Stomach smooth muscle (tissue), 2 donors: ENCODE results near the gene AP3S2.
"Not testable (repeated sequence)": the region's sequence is repeated elsewhere in the genome, so short reads cannot be mapped to it uniquely, and the experiment has no call there.

Experiments
- H3K27ac ChIP-seq: one replicate; pipeline ENCODE4 v1.7.0; 2013; ENCODE audit warnings: mild to moderate bottlenecking, low read length, inconsistent platforms
- H3K27me3 ChIP-seq, 2 donors: one replicate each; pipeline ENCODE4 v1.7.0; 2013; ENCODE audit warnings: low read length in 2 of 2; ENCODE audit not compliant: insufficient read depth in 2 of 2, control insufficient read depth in 1 of 2
- H3K36me3 ChIP-seq, 2 donors: one replicate each; pipeline ENCODE4 v1.7.0; 2013; ENCODE audit warnings: low read length in 2 of 2; ENCODE audit not compliant: control insufficient read depth in 2 of 2, insufficient read depth in 2 of 2
- H3K4me1 ChIP-seq: one replicate; pipeline ENCODE4 v1.7.0; 2013; ENCODE audit warnings: low read length; ENCODE audit not compliant: control insufficient read depth, insufficient read depth
- H3K4me3 ChIP-seq, 2 donors: one replicate each; pipeline ENCODE4 v1.7.0; 2013; ENCODE audit warnings: low read length in 2 of 2
- H3K9ac ChIP-seq, 2 donors: one replicate each; pipeline ENCODE4 v1.7.0; 2013; ENCODE audit warnings: low read length in 2 of 2, mild to moderate bottlenecking in 1 of 2
- H3K9me3 ChIP-seq, 2 donors: one replicate each; pipeline ENCODE4 v1.7.0; 2013; ENCODE audit warnings: low read length in 2 of 2; ENCODE audit not compliant: control insufficient read depth in 2 of 2
- donor health status: healthy.
- donor health status: Pancreatic carcinoma.

AP3S2 gene

DNA sequence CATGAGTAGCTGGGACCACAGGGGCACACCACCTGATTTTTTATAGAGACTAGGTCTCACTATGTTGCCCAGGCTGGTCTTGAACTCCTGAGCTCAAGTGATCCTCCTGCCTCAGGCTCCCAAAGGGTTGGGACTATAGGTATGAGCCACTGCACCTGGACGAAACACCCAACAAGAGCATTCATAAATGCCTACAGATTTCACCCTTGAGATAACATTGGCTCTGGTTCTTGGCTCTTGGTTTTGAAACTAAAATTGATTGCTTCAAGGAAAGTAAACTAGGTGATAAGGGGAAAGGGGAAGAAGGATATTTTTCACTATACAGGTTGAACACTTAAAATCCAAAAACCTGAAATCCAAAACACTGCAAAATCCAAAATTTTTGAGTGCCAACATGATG is 10.3 kb downstream of the AP3S2 start:
- no peak overlapping the region for H3K4me3 ChIP-seq
- H3K4me1 ChIP-seq, result no peaks in the 10 kb centered on the region
- peaks cover 13 to 29% of the 10 kb centered on the region in 2 donors for H3K36me3 ChIP-seq
- H3K27me3 ChIP-seq, result no peaks in the 10 kb centered on the region
- no peaks in the 10 kb centered on the region for H3K9me3 ChIP-seq
- H3K9ac ChIP-seq, result no peak overlapping the region
- H3K27ac ChIP-seq, result no peak overlapping the region

DNA sequence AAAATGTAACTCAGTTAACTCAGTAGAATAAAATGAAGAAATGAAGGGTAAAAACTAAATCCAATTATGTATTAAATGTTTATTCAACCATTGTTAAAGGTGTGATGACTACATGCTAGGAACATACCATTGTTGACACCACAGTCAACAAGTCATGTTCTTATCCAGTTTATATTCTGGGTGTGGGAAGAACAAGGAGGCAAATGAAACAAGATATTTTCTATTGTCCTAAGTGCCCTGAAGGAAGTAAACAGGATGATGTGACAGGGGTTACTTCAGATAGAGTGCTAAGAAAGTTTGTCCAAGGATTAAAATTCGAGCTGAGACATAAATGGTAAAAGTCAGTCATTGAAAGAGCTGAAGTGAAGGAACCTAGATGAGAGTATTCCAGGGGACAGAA is 13.1 kb downstream of the AP3S2 start:
- Histone ChIP-seq H3K36me3 (peaks cover 16 to 18% of the 10 kb centered on the region in 2 donors), H3K9ac (no peak overlapping the region), H3K4me1 (no peaks in the 10 kb centered on the region), H3K9me3 (no peaks in the 10 kb centered on the region), H3K4me3 (no peak overlapping the region), H3K27ac (no peak overlapping the region), H3K27me3 (no peaks in the 10 kb centered on the region)

DNA sequence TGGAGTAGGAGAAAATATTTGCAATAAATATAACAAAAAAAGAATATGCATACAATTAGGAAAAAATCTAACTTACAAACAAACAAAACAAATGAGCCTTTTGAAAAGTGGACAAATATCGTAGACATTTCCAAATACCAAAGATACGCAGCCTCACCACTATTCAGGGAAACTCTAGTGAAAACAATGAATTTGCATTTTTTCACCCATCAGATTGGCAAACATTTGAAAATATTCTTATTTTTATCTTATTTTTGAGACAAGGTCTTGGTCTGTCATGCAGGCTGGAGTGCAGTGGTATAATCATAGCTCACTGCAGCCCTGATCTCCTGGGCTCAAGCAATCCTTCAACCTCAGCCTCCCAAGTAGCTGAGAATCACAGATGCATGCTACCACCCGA is 15.5 kb downstream of the AP3S2 start:
- no peak overlapping the region for H3K27ac ChIP-seq
- no peaks in the 10 kb centered on the region for H3K27me3 ChIP-seq
- no peak overlapping the region for H3K4me3 ChIP-seq
- peaks cover 13 to 23% of the 10 kb centered on the region in 2 donors for H3K36me3 ChIP-seq
- no peaks in the 10 kb centered on the region for H3K4me1 ChIP-seq
- no peaks in the 10 kb centered on the region for H3K9me3 ChIP-seq
- no peak overlapping the region for H3K9ac ChIP-seq

DNA sequence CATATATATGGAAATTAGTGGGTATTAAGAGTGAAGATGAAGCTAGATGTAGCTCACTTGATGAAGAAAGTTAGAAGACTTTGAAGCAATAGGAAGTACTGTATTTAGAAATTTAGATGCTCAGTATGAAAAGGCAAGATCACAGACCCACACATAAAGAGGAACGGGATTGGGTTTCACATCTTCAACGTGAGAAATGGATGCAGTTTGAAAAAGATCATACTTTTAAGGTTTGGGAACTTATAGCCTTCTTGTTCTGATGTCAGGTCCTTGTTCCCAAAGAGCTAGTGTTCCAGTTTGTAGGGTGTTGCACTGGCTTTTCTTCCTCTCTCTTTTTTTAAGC is 16.7 kb downstream of the AP3S2 start:
- Histone ChIP-seq H3K36me3 (peaks cover 16 to 23% of the 10 kb centered on the region in 2 donors), H3K27ac (no peak overlapping the region), H3K4me3 (no peak overlapping the region), H3K4me1 (no peaks in the 10 kb centered on the region), H3K9ac (no peak overlapping the region), H3K27me3 (no peaks in the 10 kb centered on the region), H3K9me3 (no peaks in the 10 kb centered on the region)

DNA sequence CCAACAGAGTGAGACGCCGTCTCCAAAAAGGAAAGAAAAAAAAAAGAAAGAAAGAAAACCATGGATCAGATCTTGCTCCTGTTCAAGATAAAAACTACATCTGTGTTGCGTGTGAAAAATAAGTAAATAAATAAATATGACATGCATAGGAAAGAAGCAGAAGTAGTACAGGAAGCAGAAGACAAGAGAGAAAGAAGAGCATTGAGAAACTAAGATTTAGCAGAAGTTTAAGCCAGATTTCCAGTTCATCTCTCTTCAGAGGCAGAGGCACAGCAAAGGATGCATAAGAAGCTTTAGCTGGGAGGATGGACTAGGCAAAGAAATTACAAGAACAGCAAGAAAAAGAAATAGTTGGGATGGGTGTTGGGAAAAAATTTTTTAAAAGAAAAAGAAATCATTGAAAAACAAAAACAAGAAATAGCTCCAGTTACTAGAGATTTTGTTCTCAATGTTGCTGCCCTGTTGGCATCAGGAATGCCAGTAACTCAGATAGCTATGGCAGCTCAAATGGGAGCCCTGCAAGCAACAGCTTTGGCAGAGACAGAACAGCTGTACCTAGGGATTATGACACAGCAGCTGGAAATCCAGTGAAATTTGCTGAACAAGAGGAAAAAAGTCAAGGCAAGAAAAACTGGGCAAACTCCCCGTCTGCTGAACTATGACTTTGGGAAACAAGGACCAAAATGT is 17.3 kb downstream of the AP3S2 start:
- Histone ChIP-seq H3K4me1 (no peaks in the 10 kb centered on the region), H3K27me3 (no peaks in the 10 kb centered on the region), H3K4me3 (no peak overlapping the region), H3K9ac (no peak overlapping the region), H3K36me3 (peaks cover 16 to 23% of the 10 kb centered on the region in 2 donors), H3K9me3 (no peaks in the 10 kb centered on the region), H3K27ac (no peak overlapping the region)

DNA sequence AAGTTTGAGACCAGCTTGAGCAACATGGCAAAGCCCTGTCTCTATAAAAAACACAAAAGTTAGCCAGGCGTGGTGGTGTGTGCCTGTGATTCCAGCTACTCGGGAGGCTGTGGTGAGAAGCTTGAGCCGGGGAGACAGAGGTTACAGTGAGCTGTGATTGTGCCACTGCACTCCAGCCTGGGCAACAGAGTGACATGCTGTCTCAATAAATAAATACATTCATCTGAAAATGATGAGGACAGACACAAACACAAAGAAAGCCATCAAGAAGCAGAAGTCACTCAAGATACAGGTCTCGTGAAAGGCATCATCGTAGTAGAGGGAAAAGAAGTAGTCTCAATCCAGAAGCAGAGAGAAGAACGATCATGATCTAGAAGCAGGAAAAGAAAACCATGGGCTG is 18.1 kb downstream of the AP3S2 start:
- H3K9me3 ChIP-seq, result no peaks in the 10 kb centered on the region
- no peaks in the 10 kb centered on the region for H3K27me3 ChIP-seq
- no peak overlapping the region for H3K9ac ChIP-seq
- H3K4me3 ChIP-seq, result no peak overlapping the region
- H3K27ac ChIP-seq, result no peak overlapping the region
- peaks cover 15 to 26% of the 10 kb centered on the region in 2 donors for H3K36me3 ChIP-seq
- H3K4me1 ChIP-seq, result no peaks in the 10 kb centered on the region

DNA sequence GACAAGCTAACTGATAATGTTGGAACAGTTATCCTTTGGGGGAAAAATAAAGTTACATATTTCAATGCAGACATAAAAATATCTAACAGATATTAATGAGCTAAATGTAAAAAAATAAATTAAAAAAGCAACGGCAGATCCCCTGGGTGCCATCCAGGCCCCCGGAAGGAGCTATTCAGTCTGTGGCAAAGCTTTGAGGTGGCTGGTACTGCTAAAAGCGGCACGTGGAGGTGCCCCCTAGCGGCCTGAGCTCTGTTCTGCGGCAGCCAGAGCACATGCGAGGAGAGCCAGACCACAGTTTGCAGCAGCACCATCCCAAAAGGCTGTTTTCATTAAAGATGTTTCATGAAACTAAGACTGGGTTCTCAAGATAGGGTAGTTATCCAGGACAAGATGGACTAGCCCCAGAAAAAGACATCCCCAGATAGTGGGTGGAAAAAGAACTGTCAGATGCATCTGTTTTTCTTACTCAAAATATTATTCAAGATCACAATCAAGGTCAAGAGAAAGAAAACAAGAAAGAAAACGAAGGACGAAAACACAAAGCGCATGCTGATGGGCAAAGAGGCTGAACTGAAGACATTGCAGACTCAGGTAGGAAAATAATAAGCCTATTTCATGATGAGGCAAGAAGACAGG is 18.7 kb downstream of the AP3S2 start:
- H3K27me3 ChIP-seq, result no peaks in the 10 kb centered on the region
- no peak overlapping the region for H3K9ac ChIP-seq
- H3K4me1 ChIP-seq, result no peaks in the 10 kb centered on the region
- no peak overlapping the region for H3K27ac ChIP-seq
- H3K36me3 ChIP-seq, result peaks cover 22 to 33% of the 10 kb centered on the region in 2 donors
- no peak overlapping the region for H3K4me3 ChIP-seq
- no peaks in the 10 kb centered on the region for H3K9me3 ChIP-seq

DNA sequence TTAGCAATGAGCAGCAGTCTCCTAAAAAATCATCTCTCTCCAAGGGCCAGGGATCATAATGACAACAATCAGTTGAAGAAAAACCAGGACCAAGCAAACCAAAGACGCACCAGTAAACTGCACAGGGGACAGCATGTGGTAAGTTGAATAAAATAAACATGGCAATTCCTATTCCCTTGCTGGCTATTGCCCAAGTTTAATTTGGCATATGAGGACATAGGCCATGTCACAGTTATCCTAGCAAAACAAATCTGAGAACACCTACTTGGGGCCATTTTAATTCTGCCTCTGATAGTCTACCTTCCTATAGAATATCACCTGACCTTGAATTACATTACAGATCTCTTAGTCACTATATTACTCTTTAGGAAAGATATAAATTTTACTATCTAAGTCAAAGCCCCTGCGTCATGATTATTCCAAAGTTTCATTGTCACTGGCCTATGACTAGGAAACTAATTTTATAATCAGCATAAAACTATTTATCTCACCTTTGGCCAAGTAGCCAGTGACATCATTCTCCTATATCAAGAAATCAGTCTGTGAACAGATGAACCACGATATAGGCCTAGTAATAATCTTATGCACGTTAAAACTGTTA is 23.0 kb downstream of the AP3S2 start:
- Histone ChIP-seq H3K27me3 (no peaks in the 10 kb centered on the region), H3K27ac (no peak overlapping the region), H3K9me3 (no peaks in the 10 kb centered on the region), H3K4me3 (no peak overlapping the region), H3K4me1 (no peaks in the 10 kb centered on the region), H3K36me3 (peaks cover 22 to 24% of the 10 kb centered on the region in 2 donors), H3K9ac (no peak overlapping the region)

DNA sequence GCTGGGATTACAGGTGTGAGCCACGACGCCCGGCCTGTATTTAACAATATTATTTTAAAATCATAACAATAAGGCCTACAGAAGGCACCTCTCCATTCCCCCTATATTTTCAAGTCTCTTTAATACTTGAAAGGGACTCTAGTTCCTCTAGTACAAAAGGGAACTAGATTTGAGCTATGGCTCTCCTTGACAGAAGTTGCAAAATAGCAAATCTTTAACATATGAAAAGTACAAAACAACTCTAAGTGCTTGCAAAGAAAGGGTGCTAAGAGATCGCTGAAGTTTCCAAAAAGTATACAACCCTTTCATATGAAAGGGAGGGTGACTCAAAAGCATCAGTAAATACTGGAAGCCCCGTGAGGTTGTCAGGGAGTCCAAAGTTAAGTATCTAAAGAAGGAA is 23.8 kb downstream of the AP3S2 start:
- H3K27me3 ChIP-seq, result no peaks in the 10 kb centered on the region
- peaks cover 20 to 22% of the 10 kb centered on the region in 2 donors for H3K36me3 ChIP-seq
- H3K4me3 ChIP-seq, result no peak overlapping the region
- no peaks in the 10 kb centered on the region for H3K9me3 ChIP-seq
- no peak overlapping the region for H3K27ac ChIP-seq
- no peak overlapping the region for H3K9ac ChIP-seq
- no peaks in the 10 kb centered on the region for H3K4me1 ChIP-seq

DNA sequence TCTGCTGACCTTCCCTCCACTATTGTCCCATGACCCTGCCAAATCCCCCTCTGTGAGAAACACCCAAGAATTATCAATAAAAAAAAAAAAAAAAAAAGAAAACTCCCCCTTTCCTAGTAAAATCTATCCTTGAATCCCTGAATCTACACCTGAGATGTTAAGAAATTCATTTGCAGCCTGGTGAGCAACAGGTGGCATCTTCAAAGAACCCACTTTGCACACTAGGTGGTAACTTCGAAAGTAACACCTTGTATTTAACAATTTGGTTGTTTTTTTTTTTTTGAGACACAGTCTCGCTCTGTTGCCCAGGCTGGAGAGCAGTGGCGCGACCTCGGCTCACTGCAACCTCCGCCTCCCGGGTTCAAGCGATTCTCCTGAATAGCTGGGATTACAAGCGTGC is 24.3 kb downstream of the AP3S2 start:
- not testable (repeated sequence) for H3K27me3 ChIP-seq, H3K27ac ChIP-seq, H3K9ac ChIP-seq, H3K4me1 ChIP-seq, H3K4me3 ChIP-seq, H3K9me3 ChIP-seq
- peaks cover 20 to 22% of the 10 kb centered on the region in 2 donors for H3K36me3 ChIP-seq
